HUES48 (cell line): ENCODE results near the gene COL25A1.

Experiments
- H3K27ac ChIP-seq: one replicate; pipeline ENCODE4 v1.7.0; 2013; ENCODE audit warnings: low read depth, low read length, inconsistent platforms
- H3K27me3 ChIP-seq: 2 replicates; pipeline ENCODE4 v1.6.1; 2013; ENCODE audit warnings: mild to moderate bottlenecking, low read length; ENCODE audit not compliant: control insufficient read depth, insufficient read depth
- H3K36me3 ChIP-seq: 2 replicates; pipeline ENCODE4 v1.6.1; 2013; ENCODE audit warnings: low read length; ENCODE audit not compliant: control insufficient read depth, insufficient read depth
- H3K4me1 ChIP-seq: 2 replicates; pipeline ENCODE4 v1.6.1; 2013; ENCODE audit warnings: mild to moderate bottlenecking, low read length; ENCODE audit not compliant: control insufficient read depth, insufficient read depth
- H3K4me3 ChIP-seq: 2 replicates; pipeline ENCODE4 v1.5.1; 2013; ENCODE audit warnings: mild to moderate bottlenecking, low read depth, low read length
- H3K9ac ChIP-seq: 2 replicates; pipeline ENCODE4 v1.6.1; 2013; ENCODE audit warnings: mild to moderate bottlenecking, low read depth, low read length, moderate library complexity
- H3K9me3 ChIP-seq: 2 replicates; pipeline ENCODE4 v1.6.1; 2013; ENCODE audit warnings: low read length; ENCODE audit not compliant: control insufficient read depth, insufficient read depth

Gene COL25A1

GRCh38 chr4:108868606-108869227, 433.7 kb downstream of the COL25A1 start:
- Histone ChIP-seq H3K9me3 (no peaks in the 10 kb centered on the region), H3K9ac (no peak overlapping the region), H3K36me3 (no peaks in the 10 kb centered on the region), H3K27me3 (no peaks in the 10 kb centered on the region), H3K4me3 (no peak overlapping the region), H3K4me1 (no peaks in the 10 kb centered on the region), H3K27ac (no peak overlapping the region)

- Histone ChIP-seq H3K36me3 (no peaks in the 10 kb centered on the region), H3K4me3 (no peak overlapping the region), H3K9ac (no peak overlapping the region), H3K27ac (no peak overlapping the region), H3K9me3 (no peaks in the 10 kb centered on the region), H3K27me3 (no peaks in the 10 kb centered on the region), H3K4me1 (no peaks in the 10 kb centered on the region)
These were observed 435.0 kb downstream of the COL25A1 start for GRCh38 chr4:108867476-108867875.

- no peaks in the 10 kb centered on the region for H3K27me3 ChIP-seq
- H3K4me1 ChIP-seq: no peaks in the 10 kb centered on the region
- no peaks in the 10 kb centered on the region for H3K36me3 ChIP-seq
- no peak overlapping the region for H3K4me3 ChIP-seq
- no peak overlapping the region for H3K9ac ChIP-seq
- H3K9me3 ChIP-seq: no peaks in the 10 kb centered on the region
- H3K27ac ChIP-seq: no peak overlapping the region
These were observed 441.1 kb downstream of the COL25A1 start for GRCh38 chr4:108861334-108861733.

- Histone ChIP-seq H3K4me3 (no peak overlapping the region), H3K9ac (no peak overlapping the region), H3K36me3 (no peaks in the 10 kb centered on the region), H3K27ac (no peak overlapping the region), H3K9me3 (no peaks in the 10 kb centered on the region), H3K27me3 (no peaks in the 10 kb centered on the region), H3K4me1 (peaks cover 13% of the 10 kb centered on the region)
These were observed 447.7 kb downstream of the COL25A1 start for GRCh38 chr4:108854786-108855185.

- Histone ChIP-seq H3K4me3 (no peak overlapping the region), H3K36me3 (no peaks in the 10 kb centered on the region), H3K9ac (no peak overlapping the region), H3K4me1 (peaks cover 18% of the 10 kb centered on the region), H3K27me3 (no peaks in the 10 kb centered on the region), H3K9me3 (no peaks in the 10 kb centered on the region), H3K27ac (no peak overlapping the region)
These were observed 449.8 kb downstream of the COL25A1 start for GRCh38 chr4:108852691-108853090.

- no peaks in the 10 kb centered on the region for H3K9me3 ChIP-seq
- H3K4me3 ChIP-seq: no peak overlapping the region
- peaks cover 18% of the 10 kb centered on the region for H3K4me1 ChIP-seq
- H3K27ac ChIP-seq: no peak overlapping the region
- no peak overlapping the region for H3K9ac ChIP-seq
- H3K36me3 ChIP-seq: no peaks in the 10 kb centered on the region
- H3K27me3 ChIP-seq: no peaks in the 10 kb centered on the region
These were observed 451.1 kb downstream of the COL25A1 start for GRCh38 chr4:108851366-108851765.

- H3K9me3 ChIP-seq: no peaks in the 10 kb centered on the region
- H3K36me3 ChIP-seq: no peaks in the 10 kb centered on the region
- H3K27me3 ChIP-seq: no peaks in the 10 kb centered on the region
- H3K4me3 ChIP-seq: no peak overlapping the region
- no peak overlapping the region for H3K27ac ChIP-seq
- peaks cover 18% of the 10 kb centered on the region for H3K4me1 ChIP-seq
- no peak overlapping the region for H3K9ac ChIP-seq
These were observed 452.2 kb downstream of the COL25A1 start for GRCh38 chr4:108850219-108850649.

GRCh38 chr4:108849611-108850168, 452.8 kb downstream of the COL25A1 start:
- H3K9ac ChIP-seq: no peak overlapping the region
- H3K4me1 ChIP-seq: peaks cover 18% of the 10 kb centered on the region
- no peaks in the 10 kb centered on the region for H3K27me3 ChIP-seq
- no peaks in the 10 kb centered on the region for H3K36me3 ChIP-seq
- H3K4me3 ChIP-seq: no peak overlapping the region
- no peaks in the 10 kb centered on the region for H3K9me3 ChIP-seq
- no peak overlapping the region for H3K27ac ChIP-seq

GRCh38 chr4:108846568-108846967, 455.9 kb downstream of the COL25A1 start:
- H3K9me3 ChIP-seq: no peaks in the 10 kb centered on the region
- no peaks in the 10 kb centered on the region for H3K27me3 ChIP-seq
- no peak overlapping the region for H3K27ac ChIP-seq
- no peak overlapping the region for H3K4me3 ChIP-seq
- peaks cover 10% of the 10 kb centered on the region for H3K4me1 ChIP-seq
- no peaks in the 10 kb centered on the region for H3K36me3 ChIP-seq
- H3K9ac ChIP-seq: no peak overlapping the region

GRCh38 chr4:108840426-108840975, 462.0 kb downstream of the COL25A1 start:
- Histone ChIP-seq H3K27me3 (no peaks in the 10 kb centered on the region), H3K4me1 (no peaks in the 10 kb centered on the region), H3K9ac (no peak overlapping the region), H3K9me3 (no peaks in the 10 kb centered on the region), H3K4me3 (no peak overlapping the region), H3K27ac (no peak overlapping the region), H3K36me3 (no peaks in the 10 kb centered on the region)

GRCh38 chr4:108839333-108839732, 463.1 kb downstream of the COL25A1 start:
- H3K36me3 ChIP-seq: no peaks in the 10 kb centered on the region
- no peaks in the 10 kb centered on the region for H3K9me3 ChIP-seq
- H3K9ac ChIP-seq: no peak overlapping the region
- H3K4me3 ChIP-seq: no peak overlapping the region
- H3K27me3 ChIP-seq: no peaks in the 10 kb centered on the region
- H3K4me1 ChIP-seq: no peaks in the 10 kb centered on the region
- no peak overlapping the region for H3K27ac ChIP-seq
